NAMALWA (cell line): ENCODE measurements around the gene LDB2.
A peak's percentile ranks its signal among the peaks of the same experiment; 100 is the strongest.
"Not testable (repeated sequence)": the region's sequence is repeated elsewhere in the genome, so short reads cannot be mapped to it uniquely, and the experiment has no call there.

Experiments used
- DNase-seq: peaks from one replicate; pipeline ENCODE4 v3.0.0-alpha.2; 2015; ENCODE audit warnings: low spot score

The LDB2 gene

DNA sequence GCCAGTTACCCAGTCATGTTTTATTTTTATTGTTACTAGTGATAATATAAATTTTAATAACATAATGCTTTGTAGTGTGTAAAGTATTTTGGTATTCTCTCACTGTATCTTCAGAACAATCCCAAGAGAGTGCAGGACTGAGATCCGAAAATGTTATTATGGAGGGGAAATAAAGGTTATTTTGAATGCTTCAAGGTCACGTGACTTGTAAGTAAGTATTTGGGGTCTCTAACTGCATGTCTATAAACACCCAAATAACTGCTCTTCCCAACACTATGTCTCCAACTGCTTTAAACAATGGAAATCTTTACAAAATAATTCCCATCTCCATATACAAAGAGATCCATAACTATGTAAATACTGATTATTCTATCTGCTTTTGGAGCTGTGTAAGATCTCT is 302.2 kb downstream of the LDB2 start:
- DNase-seq: no peak

- DNase-seq: no peak
These were observed 304.3 kb downstream of the LDB2 start for GRCh38 chr4:16594128-16594527.

- DNase-seq: no peak
These were observed 305.1 kb downstream of the LDB2 start for GRCh38 chr4:16593386-16593785.

GRCh38 chr4:16591272-16591826 is 307.1 kb downstream of the LDB2 start:
- DNase-seq: no peak

- DNase-seq: no peak
These were observed 307.6 kb downstream of the LDB2 start for GRCh38 chr4:16590797-16591196.

DNA sequence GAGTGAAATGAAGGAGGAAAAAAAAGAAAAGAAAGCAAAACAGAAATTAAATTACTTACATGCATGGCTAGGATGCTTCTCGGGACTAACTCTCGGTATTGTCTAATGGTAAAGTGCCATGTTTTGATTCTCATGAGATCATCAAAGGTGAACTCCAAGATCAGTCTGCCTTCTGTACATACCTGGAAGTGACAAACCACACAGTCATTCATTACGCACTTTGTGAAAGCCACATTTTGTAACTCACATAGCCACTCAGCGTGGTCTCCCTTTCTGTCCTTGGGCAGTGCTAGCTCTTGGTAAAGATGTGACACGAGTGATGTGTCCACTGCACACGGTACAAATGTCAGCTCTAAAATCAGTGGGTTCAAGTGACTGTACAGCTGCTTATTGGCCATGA is 309.8 kb downstream of the LDB2 start:
- no peak for DNase-seq

DNA sequence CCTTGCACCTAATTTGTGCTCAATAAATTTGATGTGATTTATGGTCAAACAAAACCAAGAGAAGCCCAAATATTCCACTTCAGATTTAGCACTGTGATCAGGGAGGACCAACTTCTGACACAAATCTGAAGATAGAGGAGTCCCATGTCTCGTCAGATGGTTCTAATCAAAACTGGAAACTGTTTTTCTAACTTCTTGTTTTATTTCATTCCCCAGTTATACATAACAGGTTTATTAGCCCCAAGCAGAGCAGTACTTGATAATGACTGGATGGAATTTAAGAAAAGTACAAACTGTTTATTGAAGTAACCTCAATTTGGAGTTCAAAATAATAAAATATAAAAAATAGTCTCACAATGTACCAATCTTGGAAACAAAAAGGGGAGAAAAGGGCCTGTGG is 310.3 kb downstream of the LDB2 start:
- DNase-seq: no peak

GRCh38 chr4:16585053-16585452 is 313.4 kb downstream of the LDB2 start:
- DNase-seq: no peak

DNA sequence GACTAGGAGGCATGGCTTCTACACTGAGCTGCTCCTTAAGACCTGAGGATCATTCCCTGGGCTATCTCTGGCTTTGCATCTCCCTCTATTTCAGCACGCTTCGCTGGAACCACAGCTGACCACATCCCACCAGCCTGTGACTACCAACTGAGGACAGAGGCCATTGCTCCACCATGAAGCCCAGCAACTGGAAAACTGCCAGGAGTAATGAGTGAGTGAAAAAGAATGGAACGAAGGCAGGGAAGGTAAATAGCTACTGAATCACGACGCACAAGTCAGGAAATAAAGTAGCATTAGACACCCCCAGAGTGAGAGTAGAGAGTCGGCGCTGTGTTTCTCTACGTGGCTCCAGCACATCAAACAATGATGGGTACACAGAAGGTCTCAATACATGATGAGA is 314.7 kb downstream of the LDB2 start:
- DNase-seq: no peak

DNA sequence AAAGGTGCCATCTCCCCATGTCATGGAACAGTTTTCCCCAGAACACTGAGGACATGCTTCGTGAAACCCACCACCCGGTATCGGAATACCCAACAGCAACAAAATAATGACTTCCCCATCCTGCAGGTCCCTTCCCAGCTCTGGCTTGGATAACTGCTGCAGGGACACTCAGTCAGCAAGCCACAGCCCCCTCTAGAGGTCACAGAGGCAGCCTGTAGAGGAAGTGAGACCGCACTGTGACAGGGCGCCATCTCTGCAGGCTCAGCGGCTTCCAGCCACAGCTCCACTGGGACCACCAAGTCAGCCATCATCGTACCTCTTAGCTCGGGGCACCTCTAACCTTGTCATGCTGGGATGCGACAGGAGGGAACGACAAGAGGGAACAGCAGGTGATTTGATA is 315.9 kb downstream of the LDB2 start:
- peak; percentile 21 for DNase-seq

DNA sequence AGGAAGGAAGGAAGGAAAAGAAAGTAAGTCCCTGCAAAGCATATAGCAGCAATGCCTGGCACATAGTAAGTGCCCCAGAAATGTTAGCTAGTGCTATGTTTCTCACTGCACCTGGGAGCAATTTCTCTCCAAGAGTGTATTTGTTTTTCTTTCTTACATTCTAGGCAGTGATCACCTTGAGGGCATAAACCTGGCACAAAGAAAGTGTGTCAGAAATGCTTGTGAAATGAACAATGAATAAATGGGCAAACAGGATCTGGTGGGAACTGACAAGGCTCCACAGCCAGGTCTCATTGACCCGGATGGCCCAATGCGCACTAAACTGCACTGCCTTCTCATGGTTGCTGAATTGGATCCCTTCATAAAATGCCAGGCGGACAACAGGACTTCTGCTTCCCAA is 316.4 kb downstream of the LDB2 start:
- DNase-seq: no peak

DNA sequence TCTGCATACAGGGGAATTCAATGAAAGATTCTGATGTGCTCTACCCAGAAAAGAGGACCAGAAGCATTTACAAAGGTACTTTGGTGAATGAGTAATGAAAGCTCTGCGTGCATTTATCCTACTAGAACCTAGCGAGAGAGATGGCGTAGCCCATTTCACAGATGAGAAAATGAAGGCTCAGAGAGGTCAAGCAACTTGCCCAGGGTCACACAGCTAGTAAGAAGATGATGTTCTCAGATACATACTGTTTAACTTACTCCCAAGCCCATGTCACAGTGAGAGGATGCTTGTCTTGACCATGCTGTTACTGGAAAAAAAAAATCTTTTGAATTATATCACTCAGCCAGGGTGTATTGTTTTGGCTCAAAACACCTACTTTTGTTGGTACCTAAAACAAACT is 317.3 kb downstream of the LDB2 start:
- DNase-seq: no peak

GRCh38 chr4:16580514-16580913 is 317.9 kb downstream of the LDB2 start:
- DNase-seq: no peak

- DNase-seq: no peak
These were observed 318.6 kb downstream of the LDB2 start for GRCh38 chr4:16579866-16580265.

DNA sequence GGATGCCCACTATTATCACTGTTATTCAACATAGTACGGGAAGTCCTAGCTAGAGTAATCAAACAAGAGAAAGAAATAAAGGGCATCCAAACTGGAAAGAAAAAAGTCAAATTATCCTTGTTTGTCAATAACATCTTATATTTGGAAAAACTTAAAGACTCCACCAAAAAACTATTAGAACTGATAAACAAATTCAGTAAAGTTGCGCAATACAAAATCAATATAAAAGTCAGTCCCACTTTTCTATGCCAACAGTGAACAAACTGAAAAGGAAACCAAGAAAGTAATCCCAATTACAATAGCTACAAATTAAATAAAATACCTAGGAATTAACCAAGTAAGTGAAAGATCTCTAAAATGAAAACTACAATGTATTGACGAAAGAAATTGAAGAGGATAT is 321.3 kb downstream of the LDB2 start:
- DNase-seq: no peak

DNA sequence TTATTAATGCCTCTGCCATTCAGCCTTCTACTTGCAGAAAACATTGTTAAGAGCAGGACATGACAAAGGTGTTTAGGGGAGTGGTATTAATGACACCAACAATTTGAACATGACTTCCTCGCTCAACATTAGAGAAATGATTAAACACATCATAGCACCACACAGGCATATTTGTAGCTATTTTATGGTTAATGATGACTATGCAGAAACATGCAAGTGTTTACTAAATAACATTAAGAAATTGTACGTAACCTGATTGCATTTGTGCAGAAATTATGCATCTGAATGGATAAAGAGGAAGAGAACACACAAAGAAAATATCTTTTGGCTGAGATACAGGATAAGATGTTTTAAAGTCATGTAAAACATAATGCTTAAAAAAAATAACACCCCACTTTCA is 323.5 kb downstream of the LDB2 start:
- DNase-seq: no peak

DNA sequence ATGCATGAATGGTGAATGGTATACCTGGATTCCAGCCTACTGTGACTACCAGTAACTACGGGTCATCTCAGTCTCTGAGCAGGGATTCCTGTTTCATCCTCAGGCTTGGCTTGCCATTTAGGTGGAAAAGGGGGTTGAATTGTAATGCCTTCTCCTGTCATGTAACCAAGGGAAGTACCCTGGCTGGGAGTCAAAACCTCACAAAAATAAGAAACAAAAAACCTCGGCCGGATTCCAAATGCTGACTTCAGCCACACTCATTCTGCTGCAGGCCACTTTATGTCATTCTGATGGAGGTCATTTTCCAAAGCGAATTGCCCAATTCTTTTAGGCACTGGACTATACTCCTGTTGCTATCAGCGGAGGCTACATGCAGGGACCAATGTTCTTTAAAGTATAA is 324.7 kb downstream of the LDB2 start:
- no peak for DNase-seq

DNA sequence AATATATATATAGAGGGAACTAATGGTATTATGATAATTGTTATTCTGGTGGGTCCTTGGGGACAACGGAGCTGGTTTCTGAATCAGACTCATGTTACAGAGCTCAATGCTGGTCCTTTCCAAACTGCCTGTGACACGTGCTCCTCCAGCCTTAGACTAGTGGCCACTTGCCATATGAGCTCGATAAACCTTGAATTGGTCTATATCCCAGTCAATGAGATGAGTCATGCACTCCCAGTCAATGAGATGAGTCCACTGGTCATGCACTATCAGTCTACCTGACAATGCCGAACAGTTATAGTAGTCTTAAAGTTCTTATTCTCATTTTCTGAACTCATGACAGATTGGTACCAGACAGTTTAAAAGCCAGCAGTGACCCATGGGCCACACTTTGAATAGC is 325.2 kb downstream of the LDB2 start:
- DNase-seq: no peak

DNA sequence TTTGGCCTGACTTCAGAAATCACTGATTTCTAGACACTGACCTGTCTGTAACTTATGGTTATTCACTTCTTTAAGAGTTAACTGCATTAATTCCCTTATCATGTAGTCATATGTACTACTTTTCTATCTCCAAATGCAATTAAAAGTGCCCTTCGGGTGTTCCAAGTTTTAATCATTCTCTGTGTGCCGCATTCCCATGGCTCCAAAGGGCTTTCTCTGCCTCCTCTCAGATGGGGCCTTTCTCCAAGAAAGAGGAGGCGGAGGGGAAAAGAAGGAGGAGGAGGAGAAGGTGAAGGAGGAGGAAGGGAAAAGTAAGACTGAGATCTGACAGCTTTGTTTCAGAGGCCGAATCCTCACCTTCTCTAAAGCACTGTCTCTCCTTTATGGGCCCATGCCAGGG is 325.8 kb downstream of the LDB2 start:
- DNase-seq: no peak

- no peak for DNase-seq
These were observed 326.3 kb downstream of the LDB2 start for GRCh38 chr4:16572161-16572560.

- no peak for DNase-seq
These were observed 328.7 kb downstream of the LDB2 start for GRCh38 chr4:16569790-16570189.

DNA sequence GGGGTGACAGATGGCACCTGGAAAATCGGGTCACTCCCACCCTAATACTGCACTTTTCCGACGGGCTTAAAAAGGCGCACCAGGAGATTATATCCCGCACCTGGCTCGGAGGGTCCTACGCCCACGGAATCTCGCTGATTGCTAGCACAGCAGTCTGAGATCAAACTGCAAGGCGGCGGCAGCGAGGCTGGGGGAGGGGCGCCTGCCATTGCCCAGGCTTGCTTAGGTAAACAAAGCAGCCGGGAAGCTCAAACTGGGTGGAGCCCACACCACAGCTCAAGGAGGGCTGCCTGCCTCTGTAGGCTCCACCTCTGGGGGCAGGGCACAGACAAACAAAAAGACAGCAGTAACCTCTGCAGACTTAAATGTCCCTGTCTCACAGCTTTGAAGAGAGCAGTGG is 341.1 kb downstream of the LDB2 start:
- DNase-seq: not testable (repeated sequence)

DNA sequence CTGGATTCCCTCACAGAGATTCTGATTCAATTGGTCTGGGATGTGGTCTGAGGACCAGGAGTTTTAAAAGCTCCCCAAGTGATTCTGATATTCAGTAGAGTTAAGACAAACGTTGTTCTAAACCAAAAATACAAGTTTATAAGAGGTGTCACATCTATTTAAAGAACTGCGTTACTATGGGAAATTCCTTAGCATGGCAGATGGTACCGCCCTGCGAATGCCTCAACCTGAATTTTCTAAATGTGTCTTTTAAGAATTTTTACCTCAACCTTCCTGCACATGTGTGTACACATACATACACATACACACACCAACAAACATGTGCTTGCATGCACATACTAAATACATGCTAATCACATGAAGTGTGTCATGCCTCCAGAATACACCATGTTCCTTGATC is 343.3 kb downstream of the LDB2 start:
- DNase-seq: no peak

DNA sequence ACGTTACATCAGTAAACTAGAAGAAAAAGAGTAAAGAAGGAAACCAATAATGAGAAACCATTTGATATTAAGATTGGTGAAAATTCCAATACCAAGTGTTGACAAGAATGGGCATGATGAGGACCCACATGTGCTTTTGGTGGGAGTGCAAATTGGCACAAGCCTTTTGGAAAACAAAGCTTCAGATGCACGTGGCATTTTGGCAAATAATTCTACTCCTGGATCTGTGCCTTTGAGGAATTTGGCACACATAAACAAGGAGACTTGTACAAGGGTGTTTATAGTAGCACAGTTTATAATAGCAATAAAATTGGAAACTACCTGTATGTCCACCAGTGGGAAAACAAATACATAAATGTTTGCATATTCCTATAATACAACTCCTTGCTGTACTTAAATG is 347.9 kb downstream of the LDB2 start:
- DNase-seq: no peak

GRCh38 chr4:16545656-16546055 is 352.8 kb downstream of the LDB2 start:
- no peak for DNase-seq
